Measurements from ENCODE around the gene CRYBG2.
A peak's percentile ranks its signal among the peaks of the same experiment; 100 is the strongest.

Gene CRYBG2

DNA sequence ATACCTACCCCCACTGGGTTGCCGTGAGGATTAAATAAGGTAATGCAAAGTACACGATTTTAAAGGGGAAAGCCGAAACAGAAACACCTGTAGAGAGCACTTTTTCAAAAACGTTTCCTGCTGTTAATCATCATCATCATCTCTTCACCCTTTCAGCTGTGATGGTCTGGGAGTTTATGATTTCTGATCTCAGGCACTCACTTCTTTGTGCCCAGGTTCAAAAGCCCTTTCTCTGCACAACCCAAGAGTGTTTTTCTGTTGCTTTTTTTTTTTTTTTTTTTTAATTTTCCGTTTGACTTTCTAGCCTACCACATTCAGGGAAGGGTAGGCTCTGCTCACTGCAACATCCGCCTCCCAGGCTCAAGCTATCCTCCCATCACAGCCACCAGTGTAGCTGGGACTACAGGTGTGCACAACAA, 46.6 kb downstream of the CRYBG2 start:
- TF ChIP-seq, protein P1, sequence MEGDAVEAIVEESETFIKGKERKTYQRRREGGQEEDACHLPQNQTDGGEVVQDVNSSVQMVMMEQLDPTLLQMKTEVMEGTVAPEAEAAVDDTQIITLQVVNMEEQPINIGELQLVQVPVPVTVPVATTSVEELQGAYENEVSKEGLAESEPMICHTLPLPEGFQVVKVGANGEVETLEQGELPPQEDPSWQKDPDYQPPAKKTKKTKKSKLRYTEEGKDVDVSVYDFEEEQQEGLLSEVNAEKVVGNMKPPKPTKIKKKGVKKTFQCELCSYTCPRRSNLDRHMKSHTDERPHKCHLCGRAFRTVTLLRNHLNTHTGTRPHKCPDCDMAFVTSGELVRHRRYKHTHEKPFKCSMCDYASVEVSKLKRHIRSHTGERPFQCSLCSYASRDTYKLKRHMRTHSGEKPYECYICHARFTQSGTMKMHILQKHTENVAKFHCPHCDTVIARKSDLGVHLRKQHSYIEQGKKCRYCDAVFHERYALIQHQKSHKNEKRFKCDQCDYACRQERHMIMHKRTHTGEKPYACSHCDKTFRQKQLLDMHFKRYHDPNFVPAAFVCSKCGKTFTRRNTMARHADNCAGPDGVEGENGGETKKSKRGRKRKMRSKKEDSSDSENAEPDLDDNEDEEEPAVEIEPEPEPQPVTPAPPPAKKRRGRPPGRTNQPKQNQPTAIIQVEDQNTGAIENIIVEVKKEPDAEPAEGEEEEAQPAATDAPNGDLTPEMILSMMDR (IDR thresholded peaks at IDR 0.05; ENCODE audit: control insufficient read depth, extremely low read depth, insufficient read depth): no peak
- DNase-seq (ENCODE audit: low read depth): no peak
- no peak overlapping the region for H3K4me3 ChIP-seq (ENCODE audit: low read depth, low read length)

DNA sequence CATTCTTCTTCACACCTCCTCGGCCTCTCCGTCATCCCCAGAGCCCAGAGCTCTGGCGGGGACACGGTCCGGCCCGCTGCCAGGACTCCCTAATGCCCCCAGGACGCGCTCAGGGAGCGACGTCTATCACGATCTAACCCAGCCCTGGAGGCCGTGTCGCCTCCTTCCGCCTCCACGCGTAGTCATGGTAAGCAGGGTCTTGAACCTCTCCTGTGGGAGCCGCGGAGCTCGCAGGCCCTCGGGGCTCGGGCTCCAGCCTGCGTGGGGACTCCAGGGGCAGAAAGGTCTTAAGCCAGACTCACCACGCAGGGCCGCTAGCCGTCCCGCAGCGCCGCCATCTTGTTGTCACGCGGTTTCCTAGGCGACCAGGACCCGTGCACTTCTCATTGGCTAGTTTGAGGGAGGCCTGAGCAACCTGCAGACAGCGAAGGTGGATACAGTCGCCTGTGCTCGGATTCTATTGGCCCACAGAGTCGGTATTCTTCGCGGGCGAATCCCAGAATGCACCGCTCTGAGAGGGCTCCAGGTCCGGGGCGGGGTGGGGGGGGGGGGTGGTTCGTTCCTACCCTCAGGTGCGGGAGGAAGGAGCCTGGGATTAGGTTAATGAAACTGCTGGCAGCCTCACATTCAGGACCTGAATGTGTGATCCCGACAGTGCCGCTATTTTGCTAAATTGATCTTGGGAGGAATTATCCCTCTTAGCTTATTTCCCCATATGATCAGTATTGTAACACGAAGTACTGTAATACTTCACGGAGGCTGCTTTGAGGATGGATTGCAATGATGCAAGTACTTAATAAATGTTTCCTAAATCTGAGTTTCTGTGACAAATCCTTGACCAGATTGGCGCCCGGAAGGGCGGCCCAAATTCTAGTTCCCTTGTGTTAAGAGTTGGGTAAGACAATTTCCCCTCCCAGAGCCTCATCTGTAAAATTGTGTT, 47.4 kb downstream of the CRYBG2 start, which contains the start of gene UBXN11:
UBXN11 (minus strand) TSS at position 347 of the 940 bp plus-strand sequence. CDS start 3,753 bp downstream, outside the sequence.
- TF ChIP-seq, protein P1 (IDR thresholded peaks at IDR 0.05; ENCODE audit: control insufficient read depth, extremely low read depth, insufficient read depth): no peak
- peak; percentile 80 for DNase-seq (ENCODE audit: low read depth)
- H3K4me3 ChIP-seq (ENCODE audit: low read depth, low read length): peak within 1 kb of the TSS; percentile 84

DNA sequence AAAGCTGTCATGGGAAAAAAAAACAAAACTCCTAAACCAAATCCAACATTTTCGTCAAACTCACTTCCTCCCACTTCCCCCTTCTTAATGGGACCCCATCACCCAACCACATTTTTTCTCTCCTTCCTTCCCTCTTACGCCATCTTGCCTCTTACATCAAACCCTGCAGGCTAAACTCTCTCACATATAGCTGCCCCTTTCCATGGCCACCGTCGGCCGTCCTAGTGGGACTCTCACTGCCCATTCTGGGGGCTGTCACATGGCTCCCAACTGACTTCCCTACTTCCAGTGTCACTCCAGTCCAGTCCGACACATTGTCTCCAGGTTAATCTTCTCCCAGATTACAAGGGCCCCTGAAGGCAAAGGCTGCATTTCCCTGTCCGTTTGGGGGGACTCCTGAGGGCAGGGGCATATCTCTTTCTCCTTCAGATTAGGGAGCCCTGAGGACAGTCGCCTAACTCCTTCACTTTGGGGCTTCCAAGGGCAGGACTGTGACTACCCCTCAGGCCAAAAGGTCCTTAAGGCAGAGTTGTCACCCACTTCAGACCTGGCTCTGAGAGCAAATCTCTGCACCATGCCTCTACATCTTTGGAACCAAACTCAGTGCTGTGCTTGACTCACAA, 48.2 kb downstream of the CRYBG2 start:
- H3K4me3 ChIP-seq (ENCODE audit: low read depth, low read length): peak overlapping the region; percentile 84
- DNase-seq (ENCODE audit: low read depth): no peak
- TF ChIP-seq, protein P1 (IDR thresholded peaks at IDR 0.05; ENCODE audit: control insufficient read depth, extremely low read depth, insufficient read depth): no peak

DNA sequence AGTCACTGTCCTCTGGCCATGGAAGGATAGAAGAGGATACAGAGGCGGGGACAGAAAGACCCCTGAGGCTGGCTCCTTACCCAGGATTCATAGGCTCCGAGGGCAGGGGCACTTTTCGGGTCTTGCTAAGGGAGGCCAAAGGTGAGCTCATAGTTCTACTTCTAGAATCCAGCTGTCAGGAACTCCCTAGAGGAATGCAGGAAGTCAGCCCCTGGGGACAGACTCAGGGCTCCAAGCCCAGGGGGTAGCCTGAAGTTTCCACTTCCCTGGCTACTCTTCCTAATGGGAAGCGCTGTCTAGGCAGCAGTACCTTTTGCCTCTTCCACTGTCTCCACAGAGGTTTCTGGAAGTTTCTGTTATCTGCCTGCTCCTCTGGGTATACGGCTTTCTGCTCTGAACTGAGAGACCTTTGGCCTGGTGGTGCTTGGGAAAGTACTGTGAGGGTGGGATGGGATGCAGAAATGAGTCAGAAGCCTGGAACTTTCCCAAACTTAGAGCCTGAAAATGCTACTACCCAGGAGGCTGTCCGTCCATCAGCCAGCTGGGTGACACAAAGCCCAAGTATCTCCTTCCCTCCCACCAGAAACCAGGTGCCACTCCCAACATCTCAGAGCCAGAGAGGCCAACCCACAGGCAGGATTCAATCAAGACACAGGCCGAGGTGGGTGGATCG, 51.1 kb downstream of the CRYBG2 start:
- no peak for DNase-seq (ENCODE audit: low read depth)
- TF ChIP-seq, protein P1 (IDR thresholded peaks at IDR 0.05; ENCODE audit: control insufficient read depth, extremely low read depth, insufficient read depth): no peak
- no peak overlapping the region for H3K4me3 ChIP-seq (ENCODE audit: low read depth, low read length)

DNA sequence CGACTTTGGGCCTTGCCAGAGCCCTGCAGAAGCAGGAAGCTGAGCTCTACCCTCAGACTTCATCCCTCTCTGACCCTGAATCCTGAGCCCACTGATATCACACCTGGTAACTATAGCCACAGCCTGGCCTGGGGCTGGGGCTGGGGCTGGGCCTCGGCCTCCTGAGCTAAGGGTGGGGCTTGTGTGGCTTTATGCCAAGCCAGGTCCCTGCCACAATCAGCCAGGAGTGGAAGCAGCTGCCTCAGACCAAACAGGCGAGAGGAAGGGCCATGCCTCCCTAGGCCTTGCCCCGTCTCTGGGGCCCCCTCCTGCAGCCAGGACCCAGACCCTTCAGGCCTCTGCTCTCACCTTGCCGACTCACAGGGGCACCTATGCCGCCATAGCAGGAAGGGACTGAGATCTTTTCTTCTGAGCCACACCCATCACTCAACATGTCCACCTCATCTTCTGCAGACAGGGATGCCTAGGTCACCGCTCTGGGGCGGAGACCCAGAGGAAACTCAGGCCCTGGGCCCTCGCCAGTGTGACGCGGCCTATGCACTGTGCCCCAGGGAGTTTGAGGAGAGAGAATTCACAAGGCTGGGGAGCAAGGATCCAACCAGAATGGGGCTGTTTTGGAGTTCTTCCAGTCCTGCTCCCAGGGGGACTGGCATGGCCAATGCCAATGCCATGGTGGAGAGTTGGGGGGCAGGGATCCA, 53.2 kb downstream of the CRYBG2 start:
- TF ChIP-seq, protein P1 (IDR thresholded peaks at IDR 0.05; ENCODE audit: control insufficient read depth, extremely low read depth, insufficient read depth): no peak
- DNase-seq (ENCODE audit: low read depth): no peak
- H3K4me3 ChIP-seq (ENCODE audit: low read depth, low read length): no peak overlapping the region

DNA sequence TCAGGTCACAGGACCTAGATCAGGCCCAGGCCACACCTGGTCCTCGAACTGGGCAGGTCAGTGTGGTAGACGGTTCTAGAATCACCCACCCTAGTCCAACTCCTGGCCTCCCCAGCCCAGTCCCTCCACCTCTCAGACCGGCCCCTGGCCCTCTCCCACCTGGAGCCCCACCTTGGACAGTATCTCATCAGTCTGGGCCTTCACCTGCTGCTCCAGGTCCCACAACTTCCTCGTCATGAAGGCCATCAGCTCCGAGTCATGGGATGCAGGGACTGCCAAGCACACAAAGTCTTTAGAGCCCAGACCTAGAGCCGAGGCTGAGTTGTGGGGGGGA, 56.2 kb downstream of the CRYBG2 start:
- TF ChIP-seq, protein P1 (IDR thresholded peaks at IDR 0.05; ENCODE audit: control insufficient read depth, extremely low read depth, insufficient read depth): no peak
- H3K4me3 ChIP-seq (ENCODE audit: low read depth, low read length): no peak overlapping the region

More for the DNA sequence above, 56.2 kb downstream of the CRYBG2 start:
- no peak for DNase-seq (ENCODE audit: low read depth)

Measured in LNCaP clone FGC (cell line).